Caki2 (cell line): ENCODE data around the gene GNAS. TPM values are rescaled to one million over a fixed set of nuclear protein-coding genes. Genes with fewer than 3 reads are reported as not detected.

Source experiments
- DNase-seq: peaks from one replicate; pipeline ENCODE4 v3.0.0-alpha.2; 2015; ENCODE audit warnings: low read depth
- in situ Hi-C: cut with HindIII; loops from 2 replicates; pipeline ENCODE4 v1.10.0; 2016; ENCODE audit warnings: low sequenced_read_pairs, low pct_unique_long_range_greater_than_20kb, mixed read lengths
- total RNA-seq: library from RNA; depleted of rRNA; stranded (reverse); fragments of >200 nt; shearing (Covaris generic); gene quantifications from 2 replicates; pipeline ENCODE4 v1.2.3, GENCODE V29; 2014; ENCODE audit warnings: low replicate concordance

Gene GNAS
- total RNA-seq, 1 experiment from 2014 or later: 471 TPM

- in situ Hi-C loops: no loop called here
- DNase-seq: no peak
These were observed 36.8 kb downstream of the GNAS start for GRCh38 chr20:58889334-58889760.

GRCh38 chr20:58889798-58890517, 37.4 kb downstream of the GNAS start:
- in situ Hi-C loops: no loop called here
- no peak for DNase-seq

- peak; percentile 74 for DNase-seq
- in situ Hi-C loops: no loop called here
These were observed 38.1 kb downstream of the GNAS start for GRCh38 chr20:58890518-58891085.

- no peak for DNase-seq
- in situ Hi-C loops: no loop called here
These were observed 38.7 kb downstream of the GNAS start for GRCh38 chr20:58891086-58891717.

- DNase-seq: no peak
- in situ Hi-C loops: no loop called here
These were observed 39.2 kb downstream of the GNAS start for GRCh38 chr20:58891718-58892140.

GRCh38 chr20:58892141-58892931, 39.8 kb downstream of the GNAS start:
- peak; percentile 65 for DNase-seq
- in situ Hi-C loops: no loop called here

- in situ Hi-C loops: no loop called here
- DNase-seq: no peak
These were observed 40.4 kb downstream of the GNAS start for GRCh38 chr20:58892932-58893224.

- DNase-seq: no peak
- in situ Hi-C loops: no loop called here
These were observed 41.0 kb downstream of the GNAS start for GRCh38 chr20:58893355-58894120.

- in situ Hi-C loops: no loop called here
These were observed 42.3 kb downstream of the GNAS start for GRCh38 chr20:58894652-58895447.

GRCh38 chr20:58895448-58896180, 43.1 kb downstream of the GNAS start:
- DNase-seq: no peak
- in situ Hi-C loops: no loop called here

More at GRCh38 chr20:58894652-58895447, 42.3 kb downstream of the GNAS start:
- no peak for DNase-seq

GRCh38 chr20:58896820-58897219, 44.3 kb downstream of the GNAS start:
- no peak for DNase-seq
- in situ Hi-C loops: no loop called here

- in situ Hi-C loops: no loop called here
- DNase-seq: no peak
These were observed 45.0 kb downstream of the GNAS start for GRCh38 chr20:58897488-58897887.

- in situ Hi-C loops: no loop called here
- no peak for DNase-seq
These were observed 46.3 kb downstream of the GNAS start for GRCh38 chr20:58898629-58899408.

- in situ Hi-C loops: no loop called here
These were observed 47.0 kb downstream of the GNAS start for GRCh38 chr20:58899512-58899911.

GRCh38 chr20:58900397-58900796, 47.9 kb downstream of the GNAS start:
- in situ Hi-C loops: no loop called here
- DNase-seq: no peak

More at GRCh38 chr20:58899512-58899911, 47.0 kb downstream of the GNAS start:
- no peak for DNase-seq
